Activated T-cell treated with anti-CD3 and anti-CD28 coated beads for 4 hours (primary cell): ENCODE measurements around the gene S100A9.
A peak's percentile ranks its signal among the peaks of the same experiment; 100 is the strongest.
"Not testable (repeated sequence)": the region's sequence is repeated elsewhere in the genome, so short reads cannot be mapped to it uniquely, and the experiment has no call there.

Experiments used
- DNase-seq: peaks from one replicate; pipeline ENCODE4 v3.0.0-alpha.2; 2020

S100A9 gene

DNA sequence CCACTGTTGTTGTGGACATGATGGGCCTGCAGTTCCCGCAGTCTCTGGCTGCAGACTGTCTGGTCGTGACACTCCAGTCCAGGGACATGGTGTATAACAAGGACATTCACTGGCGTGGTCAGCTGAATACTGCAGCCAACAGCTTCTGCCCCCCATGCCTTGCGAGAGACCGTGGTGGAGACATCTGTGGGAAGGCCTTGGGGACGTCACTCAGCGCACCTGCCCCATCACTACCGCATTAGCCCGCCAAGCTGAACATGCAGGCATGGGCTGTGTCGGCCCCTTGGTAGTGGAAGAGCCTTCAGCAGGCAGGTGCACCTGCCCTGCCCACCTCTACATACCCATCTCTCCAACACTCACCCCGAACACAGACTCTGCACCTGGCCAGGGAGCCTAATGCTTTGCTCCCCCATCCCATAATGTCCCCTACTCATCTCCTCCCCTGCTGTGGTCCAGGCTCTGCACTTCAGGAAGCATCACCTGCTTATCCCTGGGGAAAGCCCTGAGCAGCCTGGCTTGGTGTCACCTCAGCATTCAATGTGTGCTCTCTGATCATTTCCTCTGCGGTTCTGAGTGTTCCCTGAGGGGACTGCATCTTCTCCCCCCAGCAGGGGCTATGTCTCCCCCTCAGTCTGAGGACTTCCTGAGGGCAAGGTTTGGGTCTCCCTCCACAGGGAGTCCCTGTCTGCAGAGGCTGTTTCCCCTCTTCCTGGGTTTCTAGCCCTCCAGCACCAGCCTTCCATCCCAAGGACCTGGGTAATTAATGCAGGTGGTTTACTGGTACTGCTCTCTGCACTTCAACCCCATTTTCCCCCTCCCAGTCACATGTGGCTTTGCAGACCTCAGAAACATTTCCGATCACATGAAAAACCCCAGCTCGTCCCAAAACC lies 12.2 kb upstream of the S100A9 start:
- no peak for DNase-seq

DNA sequence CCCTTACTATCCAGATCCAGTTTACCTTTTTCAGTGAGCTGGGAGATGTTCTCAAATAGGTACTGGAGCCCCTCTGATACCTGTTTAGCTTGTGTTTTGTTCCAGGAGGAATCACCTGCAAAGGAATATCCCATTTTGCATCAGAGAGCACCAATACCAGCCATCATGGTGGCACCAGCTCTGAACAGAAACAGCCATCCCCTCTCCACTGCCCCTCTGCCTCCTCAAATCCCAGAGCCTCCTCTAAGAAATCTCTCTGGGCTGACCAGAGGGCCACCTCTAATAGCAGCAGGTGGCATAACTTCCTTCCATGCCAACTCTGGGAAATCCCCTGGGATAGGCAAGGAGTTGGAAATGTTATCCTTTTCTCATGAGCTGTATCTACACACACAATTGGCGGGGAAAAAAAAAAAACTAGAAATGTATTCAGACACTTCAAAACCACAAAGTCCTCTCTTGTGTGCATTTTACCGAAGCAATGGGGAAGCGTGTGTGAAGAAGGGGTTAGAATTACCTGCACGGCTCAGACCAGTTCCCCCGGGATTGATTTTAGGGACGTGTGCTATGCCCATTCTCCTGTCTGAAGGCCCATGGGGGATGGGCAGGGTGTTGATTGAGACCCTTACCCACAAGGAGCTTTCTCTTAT lies 11.5 kb upstream of the S100A9 start:
- no peak for DNase-seq

DNA sequence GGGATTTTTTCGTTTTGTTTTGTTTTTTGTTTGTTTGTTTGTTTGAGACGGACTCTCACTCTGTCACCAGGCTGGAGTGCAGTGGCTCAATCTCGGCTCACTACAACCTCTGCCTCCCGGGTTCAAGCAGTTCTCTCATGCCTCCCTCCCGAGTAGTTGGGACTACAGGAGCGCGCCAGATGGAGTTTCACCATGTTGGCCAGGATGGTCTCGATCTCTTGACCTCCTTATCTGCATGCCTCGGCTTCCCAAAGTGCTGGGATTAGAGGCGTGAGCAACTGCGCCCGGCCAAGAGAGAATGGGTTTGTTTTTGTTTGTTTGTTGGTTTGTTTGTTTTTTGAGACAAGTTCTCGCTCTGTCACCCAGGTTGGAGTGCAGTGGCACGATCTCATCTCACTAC lies 10.6 kb upstream of the S100A9 start:
- not testable (repeated sequence) for DNase-seq

DNA sequence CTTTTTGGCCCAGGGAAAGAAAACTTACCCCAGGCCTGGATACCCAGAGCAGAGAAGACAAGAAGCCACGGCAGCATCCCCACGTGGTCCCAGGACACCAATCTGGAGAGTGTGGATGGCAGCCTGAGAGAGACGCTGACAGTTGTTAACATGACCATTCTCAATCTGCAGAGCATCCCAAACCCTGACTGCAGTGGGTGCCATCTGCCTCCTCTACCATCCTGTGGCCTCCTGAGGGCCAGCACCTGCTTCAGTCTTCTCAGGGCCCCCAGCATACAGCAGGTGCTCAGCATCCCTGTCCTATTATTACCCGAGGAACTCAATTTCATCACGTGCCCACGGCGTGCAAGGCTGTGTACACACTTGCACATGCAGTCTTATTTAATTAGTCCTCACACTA lies 9.8 kb upstream of the S100A9 start:
- no peak for DNase-seq

DNA sequence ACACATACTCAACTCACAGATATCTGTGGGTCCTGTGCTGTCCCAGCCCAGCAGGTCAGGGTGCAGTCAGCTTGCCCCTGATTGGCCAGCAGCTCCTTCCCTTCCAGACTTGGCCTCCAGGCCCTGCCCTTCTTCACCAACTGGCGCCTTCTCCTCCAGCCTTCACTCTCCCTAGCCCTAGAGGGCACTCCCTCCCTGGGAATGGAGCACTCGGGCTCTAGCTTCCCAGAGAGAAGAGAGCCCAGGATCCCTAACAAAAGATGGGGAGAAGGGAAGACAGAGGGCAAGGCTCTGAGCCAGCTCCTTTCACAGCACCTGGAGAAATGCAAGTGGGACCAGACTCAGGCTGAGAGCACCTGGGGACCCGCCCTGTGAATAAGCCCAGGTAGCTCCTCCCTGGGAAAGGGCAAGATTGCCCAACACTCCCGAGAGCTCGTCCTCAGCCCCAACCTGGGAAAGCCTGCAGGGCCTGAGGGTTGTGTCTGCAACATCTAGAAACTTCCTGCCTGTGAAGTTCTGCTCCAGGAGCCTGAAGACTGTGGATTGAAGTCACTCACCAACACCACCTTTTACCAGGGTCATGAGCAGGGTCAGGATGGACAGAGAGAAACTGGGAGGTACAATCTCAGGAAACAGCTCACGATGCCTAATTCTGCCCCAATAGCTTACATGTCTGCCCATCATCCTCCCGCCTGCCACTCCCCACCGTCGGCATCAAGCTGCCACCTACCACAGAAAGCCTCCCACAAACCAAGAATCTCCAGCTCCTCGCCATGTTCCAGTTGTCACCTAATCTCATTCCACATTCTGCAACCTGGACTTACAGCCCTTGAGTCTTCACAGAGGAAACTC lies 8.9 kb upstream of the S100A9 start, which contains the start of gene PGLYRP4:
Gene PGLYRP4 (minus strand): TSS at position 331 of the 852 bp plus-strand sequence. CDS start 909 bp downstream, outside the sequence.
- DNase-seq = no peak

DNA sequence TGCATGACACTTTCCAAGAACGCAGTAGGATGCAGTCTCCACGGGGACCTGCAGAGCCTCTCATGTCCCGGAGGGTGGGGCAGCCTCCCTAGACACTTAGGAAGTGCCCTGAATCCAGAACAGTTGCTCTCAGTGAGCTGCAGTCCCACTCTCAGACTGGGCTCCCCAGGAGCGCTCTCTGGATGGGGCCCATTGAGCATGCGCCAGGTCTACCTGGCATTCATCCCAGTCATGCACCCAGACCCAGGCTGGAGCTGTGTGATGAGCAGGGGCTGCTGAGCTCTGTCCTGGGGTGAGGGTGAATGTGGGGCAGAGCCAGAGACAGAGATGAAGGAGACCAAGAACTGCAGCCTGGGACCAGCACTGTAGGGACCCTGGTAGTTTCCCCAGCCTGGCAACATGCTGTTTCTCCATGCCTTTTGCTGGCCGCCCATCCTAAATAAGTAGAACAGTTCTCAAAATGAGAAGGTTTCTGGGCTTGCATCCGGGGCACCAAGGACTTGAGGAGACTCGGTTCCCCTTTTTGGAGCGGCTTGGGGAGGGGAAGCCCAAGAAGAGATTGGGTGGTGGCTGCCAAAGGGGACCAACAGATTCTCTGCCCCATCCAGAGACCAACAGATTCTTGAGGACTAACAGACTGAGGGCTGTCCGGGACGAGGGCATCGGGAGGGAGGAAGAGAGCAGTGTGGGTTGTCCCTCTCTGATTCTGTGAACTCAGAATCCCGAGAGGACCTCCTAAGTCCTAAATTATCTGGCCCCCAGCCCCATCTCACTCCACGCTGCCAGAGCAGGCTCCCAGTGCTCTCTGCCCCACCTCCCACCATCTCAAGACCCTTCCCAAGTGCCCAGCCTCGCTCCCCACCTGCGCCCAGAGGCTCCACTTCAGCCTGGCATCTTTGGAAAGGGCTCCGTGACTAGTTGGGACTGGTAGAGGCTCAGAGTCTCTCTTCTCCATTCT lies 8.0 kb upstream of the S100A9 start:
- no peak for DNase-seq

DNA sequence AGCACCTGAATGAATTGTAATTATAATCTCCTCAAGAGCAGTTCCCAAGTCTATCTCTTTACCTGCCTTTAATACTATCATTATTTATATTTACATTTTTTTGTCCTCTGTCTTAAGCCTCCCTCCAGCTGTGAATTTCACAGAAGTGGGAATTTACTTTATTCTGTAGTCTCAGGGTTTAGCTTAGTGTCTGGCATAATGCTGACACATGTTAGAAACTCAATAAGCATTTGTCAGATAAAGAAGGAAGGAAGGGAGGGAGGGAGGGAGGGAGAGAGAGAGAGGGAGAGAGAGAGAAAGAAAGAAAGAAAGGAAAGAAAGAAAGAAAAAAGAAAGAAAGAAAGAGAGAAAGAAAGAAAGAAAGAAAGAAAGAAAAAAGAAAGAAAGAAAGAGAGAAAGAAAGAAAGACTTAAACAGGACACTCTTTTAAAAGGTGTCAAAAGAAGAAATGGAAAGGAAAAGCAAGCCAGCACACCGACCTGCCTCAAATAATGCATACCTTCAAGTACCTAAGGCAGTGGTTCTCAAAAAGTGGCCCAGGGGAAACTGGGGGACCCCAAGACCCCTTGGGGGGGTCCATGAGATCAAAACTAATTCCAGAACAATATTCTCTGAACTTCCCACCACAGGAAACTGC lies 7.2 kb upstream of the S100A9 start:
- DNase-seq = no peak

DNA sequence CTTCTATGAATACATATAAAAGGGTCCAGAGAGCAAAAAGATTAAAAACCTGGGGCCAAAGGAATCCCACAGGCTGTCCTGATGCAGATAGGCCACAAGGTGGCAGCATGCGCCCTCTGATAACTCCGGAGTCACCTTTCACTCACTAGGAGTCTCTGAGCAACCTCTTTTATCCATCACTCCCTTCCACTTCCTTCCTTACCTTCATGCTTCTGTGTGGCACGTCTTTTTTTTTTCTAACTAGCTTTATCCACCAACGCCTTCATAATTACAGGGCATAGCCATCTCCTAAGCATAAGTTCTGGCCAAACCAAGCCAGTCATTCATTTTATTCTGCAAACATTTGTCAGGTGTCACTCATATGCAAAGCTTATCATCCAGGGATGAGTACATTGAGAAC lies 5.1 kb upstream of the S100A9 start:
- peak; percentile 49 for DNase-seq

DNA sequence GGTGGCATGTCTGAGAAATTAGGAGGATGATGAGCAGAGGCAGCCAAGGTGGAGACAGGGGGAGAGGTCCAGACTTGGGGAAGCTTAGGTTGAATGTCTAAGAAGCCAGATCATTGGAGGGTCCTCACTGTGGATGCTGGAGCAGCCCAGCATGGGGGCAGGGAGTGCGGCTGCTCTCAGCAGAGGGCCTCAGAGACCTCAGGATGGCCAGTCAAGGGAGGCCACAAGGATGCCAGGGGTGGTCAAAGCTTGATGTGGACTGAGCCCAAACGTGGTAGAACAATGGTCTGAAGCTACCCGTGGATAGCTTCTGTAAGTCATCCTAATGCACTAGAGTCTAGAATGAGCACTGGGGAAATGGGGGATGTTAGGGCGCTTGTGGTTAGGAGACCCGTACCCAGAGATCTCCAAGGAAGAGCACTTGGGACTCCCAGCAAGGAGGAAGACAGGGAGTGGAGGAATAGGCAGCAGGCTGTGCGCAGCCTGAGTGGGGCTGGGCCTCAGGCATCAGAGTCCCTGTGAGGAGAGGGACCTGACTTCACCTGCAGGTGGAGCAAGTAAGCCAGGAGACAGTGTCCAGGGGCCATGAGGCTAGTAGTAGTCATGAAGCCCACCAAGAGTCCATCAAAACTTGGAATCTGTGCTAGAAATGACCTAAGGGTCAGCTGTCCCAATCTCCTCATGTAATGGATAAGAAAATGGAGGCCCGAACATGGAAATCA lies 4.3 kb upstream of the S100A9 start:
- DNase-seq = no peak

DNA sequence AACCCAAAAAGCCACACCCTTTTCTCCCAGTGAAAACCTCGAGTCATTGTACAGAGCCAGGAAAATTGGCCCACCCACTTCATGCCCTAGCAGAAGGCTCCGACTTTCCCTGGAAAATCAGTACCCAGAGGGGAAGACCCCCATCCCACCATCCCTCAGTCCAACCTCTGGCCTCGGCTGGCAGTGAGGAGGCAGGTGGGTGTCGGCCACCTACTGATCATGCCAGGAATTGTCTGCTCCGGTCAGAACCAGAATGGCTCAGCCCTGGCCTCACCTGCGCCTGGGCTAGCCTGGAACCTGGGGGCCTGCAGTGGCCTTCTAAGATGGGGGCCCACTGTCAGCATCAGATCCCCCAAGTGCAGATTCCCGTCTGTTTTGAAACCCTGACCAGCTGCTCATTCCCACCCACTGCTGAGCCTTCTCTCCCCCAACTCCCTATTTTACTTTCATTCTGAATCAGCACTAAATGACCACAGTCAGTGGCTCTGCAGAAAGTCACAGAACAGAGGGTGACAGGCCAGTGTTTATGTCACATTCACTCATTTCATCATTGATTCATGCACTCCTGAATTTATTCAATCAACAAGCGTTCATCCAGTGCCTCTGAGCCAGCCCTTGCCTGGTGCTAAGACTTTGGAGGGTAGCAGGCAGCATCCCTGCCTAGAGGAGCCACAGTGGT lies 3.0 kb upstream of the S100A9 start:
- no peak for DNase-seq

DNA sequence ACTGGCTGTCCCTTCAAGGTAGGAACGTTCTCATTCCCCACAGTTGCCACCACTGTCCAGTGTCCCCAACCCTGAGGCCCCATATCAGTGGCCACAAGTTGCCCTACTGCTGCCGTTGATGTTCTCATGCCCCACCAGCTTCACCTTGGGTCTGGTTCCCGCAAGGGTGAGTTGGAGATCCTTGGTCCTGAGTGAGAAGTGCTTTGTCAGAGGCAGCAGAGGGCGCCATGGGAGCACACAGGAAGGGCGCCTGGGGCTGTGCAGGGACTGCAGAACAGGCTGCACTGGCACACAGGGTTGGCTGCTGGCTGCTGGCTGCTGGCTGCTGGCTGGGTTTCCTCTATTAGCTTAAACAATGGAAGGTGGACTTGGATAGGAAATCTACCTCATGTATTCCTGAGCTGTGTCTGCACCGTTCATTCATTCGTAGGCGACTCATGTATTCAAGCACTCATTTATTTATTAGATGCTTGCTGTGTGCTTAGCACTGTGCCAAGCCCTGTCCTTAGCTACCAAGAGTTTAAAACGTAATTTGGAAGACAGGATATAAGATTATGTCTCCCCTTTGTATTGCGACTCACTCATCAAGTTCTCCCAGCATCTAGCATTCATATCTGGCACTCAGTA lies 2.1 kb upstream of the S100A9 start:
- no peak for DNase-seq

DNA sequence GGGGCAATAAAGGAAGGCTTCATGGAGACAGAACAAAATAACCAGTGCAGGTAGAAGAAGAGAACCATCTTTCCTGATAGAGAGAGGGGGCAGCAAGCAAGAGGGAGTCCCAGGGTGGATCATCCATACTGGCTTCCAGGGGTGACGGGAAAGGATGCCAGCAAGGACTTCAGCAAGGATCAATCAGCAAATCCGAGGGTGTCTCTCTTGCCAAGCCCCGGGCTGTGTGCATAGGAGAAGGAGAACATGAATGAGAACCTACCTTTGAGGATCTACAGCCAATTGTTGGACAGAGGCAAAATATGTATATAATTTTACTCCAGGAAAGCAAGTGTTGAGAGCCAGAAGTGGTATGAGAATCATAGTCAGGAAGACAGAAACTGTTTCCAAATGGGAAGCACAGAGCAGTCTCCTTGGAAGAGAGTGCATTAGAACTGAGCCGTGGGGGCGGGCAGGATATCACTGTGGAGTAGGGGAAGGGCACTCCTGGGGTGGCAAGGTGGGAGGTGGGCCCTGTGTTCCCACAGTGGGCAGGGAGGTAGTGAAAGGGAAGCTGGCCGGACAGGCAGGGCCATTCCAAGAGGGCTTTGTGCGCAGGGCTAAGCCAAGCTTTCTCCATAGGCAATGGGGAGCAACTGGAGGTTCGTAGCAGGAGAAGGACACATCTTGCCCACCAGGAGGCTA lies 1.1 kb upstream of the S100A9 start:
- DNase-seq = no peak

DNA sequence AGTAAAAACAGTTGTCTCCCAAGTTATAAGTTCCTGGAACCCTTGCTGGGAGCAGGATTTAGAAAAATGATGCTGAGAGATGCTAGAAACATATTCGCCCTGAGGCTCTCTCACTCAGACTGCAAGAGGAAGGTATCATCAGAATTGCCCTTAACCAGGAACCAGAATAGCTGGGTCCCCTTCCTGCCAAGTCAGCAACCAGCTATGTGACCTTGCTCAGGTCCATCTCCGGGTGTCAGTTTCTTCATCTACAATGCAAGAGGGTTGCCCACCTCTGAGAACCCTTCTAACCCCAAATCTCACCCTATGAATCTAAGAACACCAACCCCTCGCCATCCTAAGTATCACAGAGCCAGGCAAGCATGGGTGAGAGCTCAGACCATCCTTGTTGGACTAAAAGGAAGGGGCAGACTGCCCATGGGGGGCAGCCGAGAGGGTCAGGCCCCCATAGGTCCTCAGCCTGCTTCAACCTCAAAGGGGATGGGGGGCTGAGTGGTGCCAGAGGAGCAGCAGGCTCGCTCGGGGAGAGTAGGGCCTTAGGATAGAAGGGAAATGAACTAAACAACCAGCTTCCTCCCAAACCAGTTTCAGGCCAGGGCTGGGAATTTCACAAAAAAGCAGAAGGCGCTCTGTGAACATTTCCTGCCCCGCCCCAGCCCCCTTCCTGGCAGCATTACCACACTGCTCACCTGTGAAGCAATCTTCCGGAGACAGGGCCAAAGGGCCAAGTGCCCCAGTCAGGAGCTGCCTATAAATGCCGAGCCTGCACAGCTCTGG lies 390 bp upstream of the S100A9 start:
- no peak for DNase-seq

DNA sequence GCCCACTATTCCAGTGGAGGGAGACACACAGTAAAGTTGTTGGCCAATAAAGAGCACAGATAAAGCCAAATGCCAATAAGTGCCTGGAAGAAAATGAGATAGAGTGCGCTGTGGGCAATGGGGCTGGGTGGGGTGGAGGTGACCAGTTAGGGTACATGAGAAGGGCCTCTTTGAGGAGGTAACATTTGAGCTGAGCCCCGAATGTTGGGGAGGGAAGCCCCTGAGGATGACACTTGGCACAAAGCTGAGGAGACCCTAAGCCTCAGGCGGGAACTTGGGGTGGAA lies 979 bp downstream of the S100A9 start:
- DNase-seq = no peak

DNA sequence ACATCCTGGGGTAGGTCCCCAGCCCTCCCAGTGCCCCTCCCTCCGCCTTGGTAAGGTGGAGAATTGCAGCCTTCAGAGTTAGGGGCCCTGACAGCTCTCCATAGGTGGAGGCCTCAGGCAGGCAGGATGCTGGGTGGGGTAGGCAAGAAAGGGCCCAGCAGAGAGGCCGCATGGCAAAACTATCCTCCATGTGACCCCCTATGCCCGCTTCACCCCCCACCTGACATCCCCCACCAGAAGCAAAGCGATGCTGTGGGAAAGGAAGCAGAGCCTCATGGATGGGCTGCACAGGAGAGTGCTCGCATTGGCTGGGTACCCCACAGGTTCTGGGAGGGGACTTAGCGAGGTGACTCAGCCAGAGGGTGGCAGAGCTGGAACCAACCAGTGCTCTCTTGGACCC lies 1.6 kb downstream of the S100A9 start:
- no peak for DNase-seq

DNA sequence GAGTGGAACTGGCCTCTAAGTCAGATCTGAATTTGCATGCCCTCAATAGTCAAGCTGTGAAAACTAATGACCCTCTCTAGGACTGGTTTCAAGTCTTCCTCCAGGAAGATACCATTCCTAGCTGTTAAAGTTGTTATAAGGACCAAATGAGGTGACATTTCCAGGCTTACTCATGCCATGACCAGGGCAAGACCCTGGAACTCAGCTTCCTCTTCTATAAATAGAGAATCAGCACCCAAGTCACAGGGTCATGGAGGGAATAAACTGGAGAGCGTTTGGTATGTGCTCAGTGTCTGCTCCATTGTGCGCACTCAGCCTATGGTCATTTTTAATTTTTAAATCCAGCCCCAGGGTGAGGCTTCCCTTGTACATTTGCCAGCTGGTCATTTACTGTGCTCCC lies 2.5 kb downstream of the S100A9 start:
- DNase-seq = no peak

DNA sequence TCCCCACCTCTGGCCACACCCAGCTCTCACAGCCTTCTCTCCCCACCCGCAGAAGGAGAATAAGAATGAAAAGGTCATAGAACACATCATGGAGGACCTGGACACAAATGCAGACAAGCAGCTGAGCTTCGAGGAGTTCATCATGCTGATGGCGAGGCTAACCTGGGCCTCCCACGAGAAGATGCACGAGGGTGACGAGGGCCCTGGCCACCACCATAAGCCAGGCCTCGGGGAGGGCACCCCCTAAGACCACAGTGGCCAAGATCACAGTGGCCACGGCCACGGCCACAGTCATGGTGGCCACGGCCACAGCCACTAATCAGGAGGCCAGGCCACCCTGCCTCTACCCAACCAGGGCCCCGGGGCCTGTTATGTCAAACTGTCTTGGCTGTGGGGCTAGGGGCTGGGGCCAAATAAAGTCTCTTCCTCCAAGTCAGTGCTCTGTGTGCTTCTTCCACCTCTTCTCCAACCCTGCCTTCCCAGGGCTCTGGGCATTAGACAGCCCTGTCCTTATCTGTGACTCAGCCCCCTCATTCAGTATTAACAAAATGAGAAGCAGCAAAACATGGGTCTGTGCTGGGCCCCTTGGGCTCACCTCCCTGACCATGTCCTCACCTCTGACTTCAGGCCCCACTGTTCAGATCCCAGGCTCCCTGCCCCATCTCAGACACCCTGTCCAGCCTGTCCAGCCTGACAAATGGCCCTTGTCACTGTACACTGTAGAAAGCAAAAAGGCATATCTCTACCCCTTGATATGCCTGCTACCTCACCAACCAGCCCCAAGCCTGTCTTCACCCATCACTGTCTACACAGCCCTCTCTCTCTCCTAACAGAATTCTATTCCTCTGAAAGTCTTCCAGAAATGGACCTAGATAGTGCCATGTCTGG lies 3.2 kb downstream of the S100A9 start:
- DNase-seq = no peak
